ENCODE measurements around the gene TPRA1. TPM values are rescaled to one million over a fixed set of nuclear protein-coding genes. Genes with fewer than 3 reads are reported as not detected.

The TPRA1 gene
- total RNA-seq, 1 experiment from 2014 or later = 20.0 TPM

GRCh38 chr3:127544192-127544802, 46.2 kb downstream of the TPRA1 start:
- H2BK15ac ChIP-seq (ENCODE audit: low read depth, low read length) = no peak overlapping the region
- H3K9me3 ChIP-seq (ENCODE audit: control insufficient read depth, low read depth, low read length) = no peaks in the 10 kb centered on the region
- no peak overlapping the region for H4K91ac ChIP-seq (ENCODE audit: insufficient read length, low read depth, low read length)
- H3K9me3 Mint-ChIP-seq = no peaks in the 10 kb centered on the region; a peak in 1 of 5 replicates
- H3K9ac ChIP-seq (ENCODE audit: extremely low read depth, insufficient read length, low read length) = no peak overlapping the region
- H3K4ac ChIP-seq (ENCODE audit: low read depth, low read length) = no peak overlapping the region
- H2BK20ac ChIP-seq (ENCODE audit: low read depth, low read length, poor library complexity, severe bottlenecking) = no peak overlapping the region
- H3K23me2 ChIP-seq (ENCODE audit: insufficient read length, low read depth, low read length, poor library complexity, severe bottlenecking) = peaks cover 6% of the 10 kb centered on the region
- H3K18ac ChIP-seq (ENCODE audit: insufficient read length, low read depth, low read length) = no peak overlapping the region
- H2BK12ac ChIP-seq (ENCODE audit: insufficient read length, low read depth, low read length) = no peak overlapping the region
- H2BK120ac ChIP-seq (ENCODE audit: low read depth, low read length, poor library complexity, severe bottlenecking) = no peak overlapping the region
- H2AK5ac ChIP-seq (ENCODE audit: insufficient read length, low read length) = no peak overlapping the region
- no peak overlapping the region for H2AFZ ChIP-seq (ENCODE audit: low read length)
- WGBS (ENCODE audit: extremely low coverage, insufficient read length, low lambda C conversion rate) = no CpG with 5 or more reads among the region's 10 CpGs
- H3K4me1 ChIP-seq (ENCODE audit: insufficient read depth, low read length) = no peaks in the 10 kb centered on the region
- H3K27ac Mint-ChIP-seq = no peak overlapping the region
- no peak overlapping the region for H4K8ac ChIP-seq (replicated peaks; ENCODE audit: insufficient read length, low read depth, low read length)
- H4K20me1 ChIP-seq (ENCODE audit: control insufficient read depth, insufficient read depth, insufficient read length) = no peaks in the 10 kb centered on the region
- no peaks in the 10 kb centered on the region for H3K36me3 Mint-ChIP-seq (ENCODE audit: insufficient read depth in 1 of 3, low read depth in 3 of 3)
- H3K27ac ChIP-seq (ENCODE audit: insufficient read length, low read depth, low read length) = no peak overlapping the region
- peaks cover 9 to 15% of the 10 kb centered on the region in 2 experiments for H3K4me1 Mint-ChIP-seq
- H3K27me3 ChIP-seq (ENCODE audit: insufficient read depth, low read length) = no peaks in the 10 kb centered on the region
- no peak overlapping the region for H3K23ac ChIP-seq (ENCODE audit: insufficient read length, low read depth, low read length)
- H3K4me3 Mint-ChIP-seq = no peak overlapping the region
- no peak overlapping the region for H2BK5ac ChIP-seq (ENCODE audit: insufficient read length, low read length)
- no peak overlapping the region for H3K4me2 ChIP-seq (ENCODE audit: insufficient read depth, insufficient read length, low read length)
- H3T11ph ChIP-seq (ENCODE audit: low read length) = no peak overlapping the region
- peaks cover 25% of the 10 kb centered on the region for H3K27me3 Mint-ChIP-seq (ENCODE audit: low read depth)
- H3K79me1 ChIP-seq (ENCODE audit: insufficient read depth, low read depth, low read length, poor library complexity, severe bottlenecking) = no peaks in the 10 kb centered on the region
- H3K79me2 ChIP-seq (ENCODE audit: insufficient read depth, low read length) = no peaks in the 10 kb centered on the region
- DNase-seq = peak; percentile 88
- H3K14ac ChIP-seq (ENCODE audit: insufficient read depth, low read length) = no peak overlapping the region
- H3K56ac ChIP-seq (ENCODE audit: insufficient read length, low read depth, low read length) = no peak overlapping the region
- peak; percentile 93 for TF ChIP-seq CTCF (conservative IDR thresholded peaks at IDR 0.05)
- no peak overlapping the region for H4K5ac ChIP-seq (ENCODE audit: insufficient read length, low read depth, low read length)

Data from H9 (cell line).